ENCODE data around the gene DAO.

DAO gene

GRCh38 chr12:108911915-108912314 lies 32.0 kb downstream of the DAO start:
- no peak for TF ChIP-seq CTCF (IDR thresholded peaks at IDR 0.05; ENCODE audit: low read depth, low read length)
- DNase-seq (ENCODE audit: extremely low read depth, low read depth): no peak

GRCh38 chr12:108912361-108912760 lies 32.5 kb downstream of the DAO start:
- no peak for DNase-seq (ENCODE audit: extremely low read depth, low read depth)
- no peak for TF ChIP-seq CTCF (IDR thresholded peaks at IDR 0.05; ENCODE audit: low read depth, low read length)

- TF ChIP-seq CTCF (IDR thresholded peaks at IDR 0.05; ENCODE audit: low read depth, low read length): no peak
- no peak for DNase-seq (ENCODE audit: extremely low read depth, low read depth)
Measured at GRCh38 chr12:108914121-108914531, 34.2 kb downstream of the DAO start.

- DNase-seq (ENCODE audit: extremely low read depth, low read depth): no peak
- no peak for TF ChIP-seq CTCF (IDR thresholded peaks at IDR 0.05; ENCODE audit: low read depth, low read length)
Measured at GRCh38 chr12:108915632-108916133, 35.8 kb downstream of the DAO start.

GRCh38 chr12:108916336-108916735 lies 36.4 kb downstream of the DAO start:
- no peak for DNase-seq (ENCODE audit: extremely low read depth, low read depth)
- no peak for TF ChIP-seq CTCF (IDR thresholded peaks at IDR 0.05; ENCODE audit: low read depth, low read length)

GRCh38 chr12:108918206-108918605 lies 38.3 kb downstream of the DAO start:
- no peak for DNase-seq (ENCODE audit: extremely low read depth, low read depth)
- no peak for TF ChIP-seq CTCF (IDR thresholded peaks at IDR 0.05; ENCODE audit: low read depth, low read length)

- DNase-seq (ENCODE audit: extremely low read depth, low read depth): no peak
- TF ChIP-seq CTCF (IDR thresholded peaks at IDR 0.05; ENCODE audit: low read depth, low read length): no peak
Measured at GRCh38 chr12:108918960-108919642, 39.2 kb downstream of the DAO start.

Data from AG09319 (cell line).